GM19239 (cell line): ENCODE results near the gene ERN1.
"Not testable (repeated sequence)": the region's sequence is repeated elsewhere in the genome, so short reads cannot be mapped to it uniquely, and the experiment has no call there.

Source experiments
- DNase-seq: peaks from one replicate; pipeline ENCODE4 v3.0.0; 2011; ENCODE audit warnings: low spot score; ENCODE audit not compliant: insufficient read length
- FAIRE-seq: peaks from 2 replicates; lab custom pipeline; 2011; peaks lifted over from hg19 to GRCh38; lab: Jason Lieb, UNC

Gene ERN1

GRCh38 chr17:64040206-64040605 lies 89.7 kb downstream of the ERN1 start:
- FAIRE-seq (no peak), DNase-seq (no peak)

- no peak for FAIRE-seq
Observed at GRCh38 chr17:64039106-64039400, 90.9 kb downstream of the ERN1 start.

GRCh38 chr17:64038331-64039105 lies 91.4 kb downstream of the ERN1 start:
- no peak for FAIRE-seq
- no peak for DNase-seq

More at GRCh38 chr17:64039106-64039400, 90.9 kb downstream of the ERN1 start:
- no peak for DNase-seq

- no peak for FAIRE-seq
Observed at GRCh38 chr17:64037802-64038201, 92.1 kb downstream of the ERN1 start.

GRCh38 chr17:64037180-64037579 lies 92.8 kb downstream of the ERN1 start:
- FAIRE-seq: no peak

More at GRCh38 chr17:64037802-64038201, 92.1 kb downstream of the ERN1 start:
- no peak for DNase-seq

GRCh38 chr17:64036198-64036922 lies 93.6 kb downstream of the ERN1 start:
- no peak for FAIRE-seq
- no peak for DNase-seq

More at GRCh38 chr17:64037180-64037579, 92.8 kb downstream of the ERN1 start:
- no peak for DNase-seq

- FAIRE-seq (no peak), DNase-seq (no peak)
Observed at GRCh38 chr17:64032081-64032480, 97.9 kb downstream of the ERN1 start.

GRCh38 chr17:64028874-64029464 lies 101.0 kb downstream of the ERN1 start:
- FAIRE-seq: peak; percentile 70
- DNase-seq: peak; percentile 45

GRCh38 chr17:64025732-64026294 lies 104.1 kb downstream of the ERN1 start:
- peak; percentile 87 for FAIRE-seq

GRCh38 chr17:64024781-64025731 lies 104.9 kb downstream of the ERN1 start:
- DNase-seq (no peak), FAIRE-seq (no peak)

More at GRCh38 chr17:64025732-64026294, 104.1 kb downstream of the ERN1 start:
- peak; percentile 34 for DNase-seq

GRCh38 chr17:64024215-64024654 lies 105.7 kb downstream of the ERN1 start:
- no peak for FAIRE-seq
- DNase-seq: no peak

- no peak for DNase-seq
Observed at GRCh38 chr17:64022611-64023063, 107.3 kb downstream of the ERN1 start.

GRCh38 chr17:64020056-64020766 lies 109.7 kb downstream of the ERN1 start, which contains the start of gene ICAM2:
Gene ICAM2, minus strand, starts transcription at chr17:64020633. Its CDS starts 13,942 bp downstream, at chr17:64006691.
- FAIRE-seq: peak; percentile 94
- DNase-seq: no peak

More at GRCh38 chr17:64022611-64023063, 107.3 kb downstream of the ERN1 start:
- no peak for FAIRE-seq

- not testable (repeated sequence) for DNase-seq, FAIRE-seq
Observed at GRCh38 chr17:64019551-64019961, 110.4 kb downstream of the ERN1 start.

- DNase-seq (no peak), FAIRE-seq (no peak)
Observed at GRCh38 chr17:64017381-64017980, 112.5 kb downstream of the ERN1 start.

GRCh38 chr17:64016974-64017373 lies 113.0 kb downstream of the ERN1 start:
- FAIRE-seq (peak; percentile 18), DNase-seq (no peak)

- FAIRE-seq (peak; percentile 78), DNase-seq (no peak)
Observed at GRCh38 chr17:64016231-64016784, 113.6 kb downstream of the ERN1 start.

GRCh38 chr17:64015447-64015846 lies 114.5 kb downstream of the ERN1 start:
- DNase-seq: no peak
- no peak for FAIRE-seq
